ENCODE data around the gene LYVE1. TPM values are rescaled to one million over a fixed set of nuclear protein-coding genes. Genes with fewer than 3 reads are reported as not detected.

LYVE1 gene, protein sequence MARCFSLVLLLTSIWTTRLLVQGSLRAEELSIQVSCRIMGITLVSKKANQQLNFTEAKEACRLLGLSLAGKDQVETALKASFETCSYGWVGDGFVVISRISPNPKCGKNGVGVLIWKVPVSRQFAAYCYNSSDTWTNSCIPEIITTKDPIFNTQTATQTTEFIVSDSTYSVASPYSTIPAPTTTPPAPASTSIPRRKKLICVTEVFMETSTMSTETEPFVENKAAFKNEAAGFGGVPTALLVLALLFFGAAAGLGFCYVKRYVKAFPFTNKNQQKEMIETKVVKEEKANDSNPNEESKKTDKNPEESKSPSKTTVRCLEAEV
- polyA plus RNA-seq = 0.10 TPM

DNA sequence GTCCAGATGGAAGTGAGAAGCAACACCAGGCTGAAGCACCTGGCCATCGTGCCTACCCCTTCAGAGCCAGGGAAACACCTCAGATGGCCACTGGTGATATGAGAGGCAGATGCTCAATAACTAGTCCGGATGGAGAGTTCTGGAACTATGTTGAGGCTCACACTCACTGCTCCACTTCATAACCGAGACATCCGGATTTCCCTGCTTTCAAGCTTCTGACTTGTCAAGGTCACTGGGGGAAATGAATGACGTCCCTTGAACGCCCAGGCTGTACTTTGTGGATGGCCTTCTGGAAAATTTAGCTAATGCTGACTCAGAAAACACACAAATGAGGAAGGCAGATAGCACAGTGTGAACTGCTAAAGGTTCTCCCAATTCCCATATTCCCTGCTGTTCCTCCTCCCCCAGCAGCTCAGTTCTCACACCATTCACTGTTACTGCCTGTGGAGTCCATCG lies at the start of gene LYVE1:
TSS of gene LYVE1 (minus strand) at position 180 of the 456 bp plus-strand sequence. CDS start at position 47, 133 bp downstream.
- Mint-ChIP-seq H3K36me3 (peaks cover 3% of the 10 kb centered on the region), H3K4me3 (peak within 1 kb of the TSS in 1 of 4 donors; percentile 14), H3K9me3 (no peaks in the 10 kb centered on the region), H3K4me1 (peaks cover 36 to 48% (median 40%) of the 10 kb centered on the region in 3 donors), H3K27me3 (no peaks in the 10 kb centered on the region), H3K27ac (peak within 1 kb of the TSS in 1 of 3 donors; percentile 72)

DNA sequence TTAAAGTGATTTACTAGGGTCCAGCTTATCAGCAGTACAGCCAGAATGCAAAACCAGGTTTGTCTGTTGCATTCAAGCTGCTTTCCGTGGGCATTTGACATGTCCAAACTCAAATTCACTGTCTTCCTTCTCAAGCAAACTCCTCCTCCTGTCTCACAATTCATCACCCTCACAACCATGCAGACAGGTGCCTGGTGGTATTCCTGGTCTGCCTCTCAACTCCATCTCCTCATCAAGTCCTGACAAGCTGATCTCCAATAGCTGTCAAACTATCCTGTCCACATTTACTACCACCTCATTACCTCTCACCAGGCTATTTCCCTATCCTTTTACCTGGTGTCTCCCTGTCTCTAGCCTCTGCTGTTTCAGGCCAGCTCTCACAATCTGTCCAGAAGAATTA lies 49.1 kb upstream of the LYVE1 start:
- Mint-ChIP-seq H3K9me3 (peaks cover 0 to 10% (median 5%) of the 10 kb centered on the region in 3 donors), H3K4me3 (peak overlapping the region in 1 of 4 donors; percentile 32), H3K27ac (peak overlapping the region in 2 of 3 donors; percentile 49 to 89), H3K36me3 (peaks cover 3% of the 10 kb centered on the region), H3K27me3 (no peaks in the 10 kb centered on the region), H3K4me1 (peaks cover 46 to 54% (median 51%) of the 10 kb centered on the region in 3 donors)

DNA sequence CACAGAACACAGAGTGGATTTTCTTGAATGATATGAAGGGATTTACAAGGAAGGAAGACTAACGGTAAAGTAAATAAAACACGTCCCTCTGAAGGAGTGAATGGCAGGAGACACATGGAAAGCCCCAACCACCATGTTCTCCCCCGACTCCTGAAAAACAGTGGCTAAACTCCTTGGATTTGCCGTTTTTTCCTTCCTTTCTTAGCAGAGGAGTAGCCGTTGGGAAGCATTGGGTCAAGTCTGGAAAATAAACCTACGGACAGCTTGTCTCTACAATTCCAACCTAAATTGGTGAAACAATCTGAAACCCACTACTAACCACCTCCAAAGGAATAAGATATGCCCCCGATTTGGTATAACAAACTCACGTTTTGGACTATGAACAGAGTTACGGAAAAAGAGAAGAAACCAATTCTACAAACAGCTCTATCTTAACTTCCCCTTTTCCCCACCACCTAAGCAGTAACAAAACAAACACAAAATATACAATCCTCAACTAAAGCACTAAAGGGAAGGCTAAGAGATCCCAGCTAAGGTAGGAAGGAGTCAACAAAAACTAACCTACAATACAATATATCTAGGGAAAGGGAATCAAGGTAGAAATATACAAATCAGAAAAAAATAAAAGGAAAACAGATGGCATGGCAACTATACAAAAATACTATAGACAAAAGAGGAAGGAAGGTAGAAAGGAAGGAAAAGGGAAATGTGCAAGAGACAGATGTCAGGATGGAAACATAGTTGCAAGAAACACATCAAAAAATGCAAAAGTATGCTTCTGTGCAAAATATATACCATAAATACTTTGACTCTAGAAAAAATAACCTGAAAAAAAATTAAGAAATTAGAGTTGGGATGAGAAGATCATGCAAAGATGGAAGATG lies 43.8 kb upstream of the LYVE1 start:
- no peaks in the 10 kb centered on the region for H3K27me3 Mint-ChIP-seq
- peak overlapping the region; percentile 75 to 94 (median 91) for H3K27ac Mint-ChIP-seq
- H3K9me3 Mint-ChIP-seq = peaks cover 0 to 14% (median 3%) of the 10 kb centered on the region in 3 donors
- H3K4me3 Mint-ChIP-seq = peak overlapping the region; percentile 3 to 65 (median 41)
- H3K4me1 Mint-ChIP-seq = peaks cover 58 to 74% (median 60%) of the 10 kb centered on the region in 3 donors
- H3K36me3 Mint-ChIP-seq = peaks cover 9% of the 10 kb centered on the region

DNA sequence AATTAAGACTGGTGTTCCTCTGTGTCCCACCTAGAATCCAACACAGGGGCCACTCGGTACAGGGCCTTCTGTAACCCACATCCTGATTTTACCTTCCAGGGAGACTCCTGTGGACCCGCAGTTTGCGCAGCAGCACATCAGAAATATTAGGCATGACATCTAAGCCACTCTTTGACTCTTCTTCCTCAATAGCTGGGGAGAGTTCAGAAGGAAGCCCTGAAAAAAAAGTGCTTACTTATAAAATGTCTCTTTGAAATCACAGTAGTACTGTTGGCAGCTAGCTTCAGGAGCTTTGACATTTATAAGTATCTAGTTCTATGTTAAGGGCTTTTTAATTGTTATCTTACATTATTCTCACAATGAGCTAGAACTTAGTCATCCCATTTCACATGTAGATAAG lies 41.2 kb upstream of the LYVE1 start:
- peak overlapping the region in 3 of 4 donors; percentile 27 to 84 (median 31) for H3K4me3 Mint-ChIP-seq
- peak overlapping the region in 2 of 3 donors; percentile 20 to 75 for H3K27ac Mint-ChIP-seq
- peaks cover 9% of the 10 kb centered on the region for H3K36me3 Mint-ChIP-seq
- H3K4me1 Mint-ChIP-seq = peaks cover 77 to 91% (median 79%) of the 10 kb centered on the region in 3 donors
- H3K9me3 Mint-ChIP-seq = peaks cover 0 to 14% (median 3%) of the 10 kb centered on the region in 3 donors
- no peaks in the 10 kb centered on the region for H3K27me3 Mint-ChIP-seq

DNA sequence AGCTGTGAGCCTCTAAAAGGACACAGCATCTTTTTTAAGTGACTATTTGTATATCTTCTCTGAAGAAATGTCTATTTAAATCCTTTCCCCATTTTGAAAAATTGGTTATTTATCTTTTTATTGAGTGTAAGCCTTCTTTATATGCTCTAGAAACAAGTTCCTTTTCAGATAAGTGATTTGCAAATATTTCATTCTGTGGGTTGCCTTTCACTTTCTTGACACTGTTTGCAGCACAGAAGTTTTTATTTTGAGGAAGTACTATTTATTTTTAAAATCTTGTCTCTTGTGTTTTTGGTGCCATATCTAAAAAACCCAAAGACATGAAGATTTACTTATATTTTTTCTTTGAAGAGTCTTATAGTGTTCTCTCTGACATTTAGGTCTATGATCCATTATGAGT lies 40.1 kb upstream of the LYVE1 start:
- peaks cover 69 to 88% (median 77%) of the 10 kb centered on the region in 3 donors for H3K4me1 Mint-ChIP-seq
- peaks cover 0 to 14% (median under 1%) of the 10 kb centered on the region in 3 donors for H3K9me3 Mint-ChIP-seq
- no peaks in the 10 kb centered on the region for H3K27me3 Mint-ChIP-seq
- H3K4me3 Mint-ChIP-seq = peak overlapping the region; percentile 6 to 86 (median 80)
- H3K36me3 Mint-ChIP-seq = peaks cover 9% of the 10 kb centered on the region
- H3K27ac Mint-ChIP-seq = peak overlapping the region; percentile 85 to 96 (median 94)

DNA sequence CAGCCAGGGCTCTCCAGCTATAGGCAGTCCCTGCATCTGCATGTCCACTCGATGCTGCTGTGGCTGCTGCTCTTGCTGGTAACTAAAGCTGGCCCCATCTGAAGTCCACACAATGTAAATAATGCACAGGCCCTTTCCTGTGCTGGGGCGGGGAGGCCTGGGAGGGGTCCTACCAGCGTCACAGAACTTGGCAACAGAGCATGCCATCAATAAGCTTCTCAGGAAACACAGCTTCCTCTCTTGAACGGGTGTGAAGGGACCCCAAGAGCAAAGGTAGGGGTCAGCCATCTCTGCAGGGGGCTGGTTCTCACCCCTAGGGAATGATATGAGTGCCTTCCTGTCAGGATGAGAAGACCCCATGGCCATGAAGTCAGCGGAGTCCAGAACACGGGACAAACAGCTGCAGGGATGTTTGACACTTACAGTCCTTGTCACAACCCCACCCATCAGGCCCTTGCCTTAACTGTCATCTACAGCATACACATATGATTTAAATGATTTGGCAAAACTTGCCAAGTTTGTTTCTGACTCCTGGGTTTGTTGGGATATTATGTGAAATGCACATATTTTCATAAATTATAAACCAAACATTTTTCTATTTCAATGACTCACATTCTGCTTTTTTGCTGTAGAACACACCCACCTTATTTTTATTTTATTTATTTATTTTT lies 39.1 kb upstream of the LYVE1 start:
- Mint-ChIP-seq H3K4me3 (peak overlapping the region; percentile 48 to 68 (median 57)), H3K4me1 (peaks cover 64 to 82% (median 69%) of the 10 kb centered on the region in 3 donors), H3K9me3 (peaks cover 0 to 11% (median 0%) of the 10 kb centered on the region in 3 donors), H3K27me3 (no peaks in the 10 kb centered on the region), H3K27ac (peak overlapping the region in 2 of 3 donors; percentile 74 to 93), H3K36me3 (peaks cover 7% of the 10 kb centered on the region)

DNA sequence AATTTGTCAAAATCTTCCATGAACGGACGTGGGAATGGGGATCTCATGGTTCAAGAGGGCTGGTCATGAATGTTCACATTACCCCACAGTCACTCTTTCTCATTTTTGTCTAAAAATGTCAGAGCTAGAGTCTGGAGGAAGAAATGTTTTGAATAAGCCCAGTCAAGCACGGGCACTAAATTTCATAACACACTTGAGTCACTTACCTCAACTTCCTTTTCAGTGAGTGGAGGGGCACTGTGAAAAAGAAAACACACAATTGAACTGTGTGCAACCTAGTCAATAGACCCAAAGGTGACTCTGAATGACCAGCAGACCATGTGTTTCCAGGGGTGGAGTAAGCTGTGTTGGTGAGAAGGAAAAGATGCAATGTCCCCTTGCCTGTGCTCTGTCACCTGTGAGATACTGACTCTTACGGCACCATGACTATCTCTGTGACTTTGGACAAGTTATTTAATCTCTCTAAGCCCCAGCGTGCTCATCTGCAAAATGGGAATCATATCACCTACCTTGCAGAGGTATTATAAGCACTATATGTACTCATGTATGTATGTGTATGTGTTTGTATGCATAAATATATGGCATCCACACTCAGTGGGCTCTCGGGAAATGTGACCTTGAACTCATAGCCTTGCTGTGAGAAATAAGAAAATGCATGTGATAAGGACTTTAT lies 38.2 kb upstream of the LYVE1 start:
- H3K4me3 Mint-ChIP-seq = peak overlapping the region; percentile 31 to 90 (median 70)
- H3K27me3 Mint-ChIP-seq = no peaks in the 10 kb centered on the region
- peaks cover 0 to 6% (median 0%) of the 10 kb centered on the region in 3 donors for H3K9me3 Mint-ChIP-seq
- H3K4me1 Mint-ChIP-seq = peaks cover 62 to 76% (median 66%) of the 10 kb centered on the region in 3 donors
- H3K36me3 Mint-ChIP-seq = peaks cover 6% of the 10 kb centered on the region
- H3K27ac Mint-ChIP-seq = peak overlapping the region; percentile 74 to 93 (median 93)

DNA sequence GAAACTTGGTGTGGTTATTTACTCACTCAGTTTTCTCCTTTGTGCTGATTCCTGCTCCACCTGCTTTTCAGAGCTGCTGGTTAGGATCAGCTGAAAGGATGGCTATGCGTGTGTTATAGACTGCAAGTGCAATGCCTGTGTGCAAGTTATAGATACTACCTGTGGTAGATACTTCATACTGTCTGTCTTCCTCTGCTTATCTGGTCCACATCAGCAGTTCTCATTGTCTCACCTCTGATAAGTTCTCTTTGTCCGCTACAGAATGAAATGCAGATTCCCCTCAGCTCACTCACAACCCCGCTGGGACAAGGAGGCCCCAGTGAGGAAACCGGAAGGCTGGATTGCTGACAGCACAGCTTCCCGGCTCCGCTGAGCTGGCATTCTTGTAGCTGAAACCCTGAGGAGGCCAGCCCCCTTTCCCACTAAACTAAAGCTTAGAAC lies 37.5 kb upstream of the LYVE1 start:
- no peaks in the 10 kb centered on the region for H3K27me3 Mint-ChIP-seq
- no peaks in the 10 kb centered on the region for H3K9me3 Mint-ChIP-seq
- peak overlapping the region; percentile 31 to 90 (median 70) for H3K4me3 Mint-ChIP-seq
- H3K36me3 Mint-ChIP-seq = peaks cover 5% of the 10 kb centered on the region
- peak overlapping the region; percentile 74 to 93 (median 93) for H3K27ac Mint-ChIP-seq
- peaks cover 62 to 76% (median 66%) of the 10 kb centered on the region in 3 donors for H3K4me1 Mint-ChIP-seq

DNA sequence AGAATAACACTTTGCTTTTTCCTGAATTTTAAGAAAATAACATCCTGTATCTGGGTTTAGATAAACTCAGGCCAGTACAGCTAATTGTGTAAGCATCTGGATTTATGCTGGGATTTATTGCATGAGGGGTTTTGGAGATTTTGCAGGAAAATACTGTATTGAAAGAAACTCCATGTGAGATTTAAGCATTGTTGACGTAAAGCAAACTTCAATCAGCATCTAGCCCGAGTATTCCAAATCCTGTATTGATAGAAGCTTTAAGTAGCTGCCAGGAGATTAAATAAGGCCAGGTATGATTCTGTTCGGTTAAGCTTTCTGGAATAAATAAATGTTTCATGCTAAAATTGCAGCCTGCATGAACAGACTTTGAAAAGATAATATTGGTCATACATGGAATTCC lies 36.3 kb upstream of the LYVE1 start:
- Mint-ChIP-seq H3K4me1 (peaks cover 55 to 69% (median 63%) of the 10 kb centered on the region in 3 donors), H3K27ac (peak overlapping the region in 2 of 3 donors; percentile 59 to 74)

DNA sequence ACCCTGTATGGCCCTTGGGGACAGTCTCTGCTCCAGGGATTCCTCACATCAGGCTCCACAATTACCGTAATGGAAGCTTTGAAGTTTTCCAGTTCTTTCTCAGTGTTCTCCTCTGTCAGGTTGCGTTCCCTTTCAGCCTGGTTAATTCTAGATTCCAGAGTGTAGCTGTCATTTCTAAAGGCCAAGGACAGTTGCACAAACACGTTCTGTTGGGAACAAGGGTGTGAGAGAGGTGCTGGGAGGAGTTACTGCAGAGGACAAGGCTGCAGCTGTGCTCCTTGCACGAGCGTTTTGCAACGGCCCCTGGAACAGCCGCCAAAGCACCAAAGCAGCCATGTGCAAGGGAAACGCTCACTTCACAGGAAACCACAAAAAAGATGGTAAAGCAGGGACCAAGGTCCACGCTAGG lies 35.9 kb upstream of the LYVE1 start:
- Mint-ChIP-seq H3K4me1 (peaks cover 56 to 65% (median 65%) of the 10 kb centered on the region in 3 donors), H3K27me3 (no peaks in the 10 kb centered on the region), H3K27ac (peak overlapping the region in 2 of 3 donors; percentile 56 to 74)

More for the DNA sequence above, 36.3 kb upstream of the LYVE1 start:
- Mint-ChIP-seq H3K9me3 (no peaks in the 10 kb centered on the region), H3K27me3 (no peaks in the 10 kb centered on the region), H3K36me3 (peaks cover 2% of the 10 kb centered on the region), H3K4me3 (peak overlapping the region in 3 of 4 donors; percentile 56 to 80 (median 68))

DNA sequence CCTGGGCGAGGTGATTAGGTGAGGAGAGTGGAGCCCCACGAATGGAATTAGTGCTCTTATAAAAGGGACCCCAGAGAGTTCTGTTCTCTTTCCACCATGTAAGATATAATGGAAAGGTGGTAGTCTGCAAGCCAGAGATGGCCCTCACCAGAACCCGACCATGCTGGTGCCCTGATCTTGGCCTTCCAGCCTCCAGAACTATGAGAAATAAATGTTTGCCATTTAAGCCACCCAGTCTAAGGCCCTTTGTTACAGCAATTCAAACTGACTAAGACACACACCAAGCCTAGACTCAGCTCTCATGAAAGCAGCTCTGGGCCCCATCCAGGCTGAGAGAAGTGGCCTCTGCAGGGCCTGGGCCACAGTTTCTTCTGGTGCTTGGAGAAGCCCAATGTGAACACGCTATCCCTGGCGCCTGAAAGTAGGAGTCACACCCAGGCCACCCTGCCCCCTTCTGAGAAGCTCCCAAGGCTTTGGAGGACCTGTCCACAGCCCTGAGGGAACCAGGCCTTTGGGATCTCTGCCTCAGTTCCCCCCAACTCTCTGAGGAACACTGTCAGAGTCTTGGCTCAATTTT lies 35.3 kb upstream of the LYVE1 start:
- Mint-ChIP-seq H3K9me3 (no peaks in the 10 kb centered on the region), H3K36me3 (peaks cover 2% of the 10 kb centered on the region), H3K4me1 (peaks cover 52 to 61% (median 60%) of the 10 kb centered on the region in 3 donors), H3K27ac (peak overlapping the region in 1 of 3 donors; percentile 56), H3K27me3 (no peaks in the 10 kb centered on the region), H3K4me3 (peak overlapping the region in 1 of 4 donors; percentile 13)

More for the DNA sequence above, 35.9 kb upstream of the LYVE1 start:
- Mint-ChIP-seq H3K4me3 (peak overlapping the region in 1 of 4 donors; percentile 56), H3K9me3 (no peaks in the 10 kb centered on the region), H3K36me3 (peaks cover 2% of the 10 kb centered on the region)

DNA sequence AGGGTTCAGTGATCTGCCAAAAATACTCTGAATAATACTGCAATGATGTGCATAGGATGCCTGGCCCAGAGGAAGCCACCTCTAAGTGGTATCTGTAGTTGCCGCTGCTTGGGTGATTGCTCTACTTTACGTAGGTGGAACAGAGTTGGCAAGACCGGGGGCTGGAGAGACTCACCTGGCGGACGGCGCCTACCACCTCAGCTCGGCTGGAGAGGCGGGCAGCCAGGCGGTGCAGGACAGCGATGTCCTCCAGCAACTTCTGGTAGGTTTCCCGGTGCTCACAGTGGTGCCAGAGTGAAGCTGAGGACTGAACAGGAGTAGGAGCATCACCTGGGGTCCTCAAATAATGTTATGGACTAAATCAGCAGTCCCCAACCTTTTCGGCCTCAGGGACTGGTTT lies 34.5 kb upstream of the LYVE1 start:
- Mint-ChIP-seq H3K9me3 (no peaks in the 10 kb centered on the region), H3K36me3 (peaks cover 2% of the 10 kb centered on the region), H3K27me3 (no peaks in the 10 kb centered on the region), H3K27ac (peak overlapping the region in 2 of 3 donors; percentile 1 to 53), H3K4me3 (peak overlapping the region in 1 of 4 donors; percentile 39), H3K4me1 (peaks cover 51 to 63% (median 58%) of the 10 kb centered on the region in 3 donors)

DNA sequence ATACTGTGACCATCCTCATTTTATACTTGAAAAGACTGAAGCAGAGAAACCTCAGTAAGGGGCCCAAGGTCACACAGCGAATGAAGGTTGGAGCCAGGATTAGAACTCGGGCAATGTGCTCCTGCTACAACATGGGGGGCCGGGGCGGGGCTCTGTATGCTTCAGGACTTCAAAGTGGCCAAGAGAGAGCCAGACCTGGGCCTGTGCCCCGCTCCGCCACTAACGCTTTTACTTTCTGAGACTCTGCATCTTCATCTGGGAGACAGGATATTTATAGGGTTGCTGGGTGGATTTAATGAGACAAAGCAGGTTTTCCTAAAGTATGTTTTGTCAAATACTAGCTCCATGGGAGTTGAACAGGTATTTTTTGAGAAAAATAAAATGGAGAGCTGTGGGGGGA lies 33.9 kb upstream of the LYVE1 start:
- peaks cover 2% of the 10 kb centered on the region for H3K36me3 Mint-ChIP-seq
- H3K4me3 Mint-ChIP-seq = peak overlapping the region in 1 of 4 donors; percentile 39
- H3K27ac Mint-ChIP-seq = peak overlapping the region in 1 of 3 donors; percentile 1
- no peaks in the 10 kb centered on the region for H3K9me3 Mint-ChIP-seq
- H3K27me3 Mint-ChIP-seq = no peaks in the 10 kb centered on the region
- peaks cover 46 to 67% (median 56%) of the 10 kb centered on the region in 3 donors for H3K4me1 Mint-ChIP-seq

Data from IgD-negative memory B cell (primary cell).